Thoracic aorta (tissue), 2 donors: ENCODE results near the gene IGFBP6. TPM values are rescaled to one million over a fixed set of nuclear protein-coding genes. Genes with fewer than 3 reads are reported as not detected.

Experiments used
- ATAC-seq: fragments of 150-250 bp; one replicate; pipeline ENCODE4 v1.8.0; 2017; ENCODE audit warnings: low read depth; ENCODE audit not compliant: insufficient number of reproducible peaks, low FRiP score
- DNase-seq: peaks from one replicate; pipeline ENCODE4 v3.0.0-alpha.2; 2020; ENCODE audit warnings: low spot score
- H3K27ac ChIP-seq, 2 donors: fragments of 200-600 bp; sonication (generic); 1 replicate in 1 of 2; 2 replicates in 1 of 2; pipeline ENCODE4 v1.5.1; 2016; ENCODE audit warnings: mild to moderate bottlenecking in 2 of 2, moderate library complexity in 2 of 2
- H3K27me3 ChIP-seq: fragments of 200-600 bp; sonication (generic); replicated peaks from 2 replicates; pipeline ENCODE4 v1.6.0; 2016; ENCODE audit warnings: mild to moderate bottlenecking; ENCODE audit not compliant: insufficient read depth
- H3K36me3 ChIP-seq: fragments of 200-600 bp; sonication (generic); one replicate; pipeline ENCODE4 v1.5.1; 2016
- H3K4me1 ChIP-seq, 2 donors: fragments of 200-600 bp; sonication (generic); 1 replicate in 1 of 2; 2 replicates in 1 of 2; pipeline versions ENCODE4 v1.5.1 to v1.6.0; 2016; ENCODE audit warnings: low read depth in 2 of 2, mild to moderate bottlenecking in 1 of 2; ENCODE audit not compliant: control insufficient read depth in 1 of 2
- H3K4me3 ChIP-seq: fragments of 200-600 bp; sonication (generic); 2 replicates; pipeline ENCODE4 v1.5.1; 2016; ENCODE audit warnings: mild to moderate bottlenecking
- H3K9me3 ChIP-seq: fragments of 200-600 bp; sonication (generic); 2 replicates; pipeline ENCODE4 v1.5.1; 2016
- CTCF ChIP-seq: fragments of 200-600 bp; sonication (generic); IDR thresholded peaks from one replicate; pipeline ENCODE4 v1.5.1; 2019; ENCODE audit warnings: antibody characterized with exemption
- total RNA-seq, 2 donors: library from RNA; depleted of rRNA; stranded (reverse); fragments of >200 nt; gene quantifications; one replicate each; pipeline versions ENCODE4 v1.1.0 to v1.2.3, GENCODE V29; 2016

Gene IGFBP6, protein sequence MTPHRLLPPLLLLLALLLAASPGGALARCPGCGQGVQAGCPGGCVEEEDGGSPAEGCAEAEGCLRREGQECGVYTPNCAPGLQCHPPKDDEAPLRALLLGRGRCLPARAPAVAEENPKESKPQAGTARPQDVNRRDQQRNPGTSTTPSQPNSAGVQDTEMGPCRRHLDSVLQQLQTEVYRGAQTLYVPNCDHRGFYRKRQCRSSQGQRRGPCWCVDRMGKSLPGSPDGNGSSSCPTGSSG
- 1,000 to 10,000 TPM; 1,999 to 2,150 TPM for total RNA-seq

DNA sequence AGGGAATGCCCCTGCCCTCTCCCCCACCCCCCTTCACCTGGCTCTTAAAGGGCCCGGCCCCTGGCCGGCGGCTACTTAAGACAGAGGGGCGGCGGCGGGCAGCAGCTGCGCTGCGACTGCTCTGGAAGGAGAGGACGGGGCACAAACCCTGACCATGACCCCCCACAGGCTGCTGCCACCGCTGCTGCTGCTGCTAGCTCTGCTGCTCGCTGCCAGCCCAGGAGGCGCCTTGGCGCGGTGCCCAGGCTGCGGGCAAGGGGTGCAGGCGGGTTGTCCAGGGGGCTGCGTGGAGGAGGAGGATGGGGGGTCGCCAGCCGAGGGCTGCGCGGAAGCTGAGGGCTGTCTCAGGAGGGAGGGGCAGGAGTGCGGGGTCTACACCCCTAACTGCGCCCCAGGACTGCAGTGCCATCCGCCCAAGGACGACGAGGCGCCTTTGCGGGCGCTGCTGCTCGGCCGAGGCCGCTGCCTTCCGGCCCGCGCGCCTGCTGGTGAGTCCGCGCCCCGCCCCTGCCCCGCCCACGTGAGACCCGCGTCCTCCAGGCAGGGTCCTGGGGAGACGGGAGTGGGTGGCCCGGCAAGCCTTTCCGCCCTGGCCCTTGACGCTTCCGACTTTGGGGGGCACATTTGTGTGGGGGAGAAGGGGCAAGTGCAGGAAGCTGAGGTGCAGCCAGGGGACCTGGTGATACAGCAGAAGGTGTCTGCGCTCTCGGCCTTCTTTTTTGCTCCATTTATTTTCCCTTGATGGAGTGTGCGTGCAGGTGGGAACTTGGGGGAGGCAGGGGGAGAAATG is at the start of gene IGFBP6:
TSS of gene IGFBP6 (plus strand) at position 104 of the 790 bp plus-strand sequence. CDS start at position 155, 51 bp downstream.
- Histone ChIP-seq H3K4me3 (peak within 1 kb of the TSS; percentile 92), H3K9me3 (no peaks in the 10 kb centered on the region), H3K27me3 (no peaks in the 10 kb centered on the region), H3K4me1 (peaks cover 10 to 53% of the 10 kb centered on the region in 2 donors), H3K36me3 (peaks cover 15% of the 10 kb centered on the region), H3K27ac (peak within 1 kb of the TSS; percentile 94 to 98)
- no peak for DNase-seq
- ATAC-seq = peak; percentile 27
- peak; percentile 23 for TF ChIP-seq CTCF

GRCh38 chr12:53048033-53048779 is 49.3 kb upstream of the IGFBP6 start:
- Histone ChIP-seq H3K27ac (peak overlapping the region; percentile 95 to 100), H3K9me3 (no peaks in the 10 kb centered on the region), H3K36me3 (peaks cover 5% of the 10 kb centered on the region), H3K4me1 (peaks cover 37 to 72% of the 10 kb centered on the region in 2 donors), H3K27me3 (no peaks in the 10 kb centered on the region), H3K4me3 (peak overlapping the region; percentile 78)
- DNase-seq (no peak), ATAC-seq (no peak)
- TF ChIP-seq CTCF = no peak

DNA sequence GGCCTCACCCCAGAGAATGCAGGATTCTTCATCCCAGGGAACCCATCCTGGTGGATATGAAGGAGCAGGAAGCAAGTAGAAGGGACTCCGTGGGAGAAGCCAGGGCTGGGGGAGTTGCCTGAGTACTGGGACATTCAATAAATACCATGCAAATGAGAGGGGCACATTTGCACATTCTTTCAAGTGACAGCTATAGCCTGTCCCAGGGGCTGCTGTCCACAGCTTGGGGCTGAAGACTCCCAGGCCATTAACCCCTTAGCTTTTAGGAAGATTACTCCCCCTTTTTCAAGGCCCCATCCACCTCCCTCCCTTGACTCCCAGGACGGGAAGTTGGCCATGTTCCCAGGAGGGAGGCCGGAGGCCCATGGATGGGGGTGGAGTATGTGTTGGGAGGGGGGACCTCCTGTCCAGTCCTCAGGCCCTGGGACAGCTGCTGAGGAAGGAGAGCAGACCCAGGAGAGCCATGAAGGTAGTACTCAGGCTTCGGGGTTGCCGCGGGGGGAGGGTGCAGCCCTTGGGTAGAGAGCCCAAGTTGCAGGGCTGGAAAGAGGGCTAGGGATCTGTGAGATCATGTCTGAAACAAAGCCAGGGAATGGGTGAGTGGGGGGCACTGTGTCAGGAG is 48.6 kb upstream of the IGFBP6 start:
- H3K27me3 ChIP-seq = no peaks in the 10 kb centered on the region
- no peak for DNase-seq
- H3K36me3 ChIP-seq = peaks cover 5% of the 10 kb centered on the region
- no peaks in the 10 kb centered on the region for H3K9me3 ChIP-seq
- no peak for TF ChIP-seq CTCF
- ATAC-seq = no peak
- H3K4me1 ChIP-seq = peaks cover 42 to 72% of the 10 kb centered on the region in 2 donors
- peak overlapping the region; percentile 78 for H3K4me3 ChIP-seq
- H3K27ac ChIP-seq = peak overlapping the region; percentile 95 to 100

DNA sequence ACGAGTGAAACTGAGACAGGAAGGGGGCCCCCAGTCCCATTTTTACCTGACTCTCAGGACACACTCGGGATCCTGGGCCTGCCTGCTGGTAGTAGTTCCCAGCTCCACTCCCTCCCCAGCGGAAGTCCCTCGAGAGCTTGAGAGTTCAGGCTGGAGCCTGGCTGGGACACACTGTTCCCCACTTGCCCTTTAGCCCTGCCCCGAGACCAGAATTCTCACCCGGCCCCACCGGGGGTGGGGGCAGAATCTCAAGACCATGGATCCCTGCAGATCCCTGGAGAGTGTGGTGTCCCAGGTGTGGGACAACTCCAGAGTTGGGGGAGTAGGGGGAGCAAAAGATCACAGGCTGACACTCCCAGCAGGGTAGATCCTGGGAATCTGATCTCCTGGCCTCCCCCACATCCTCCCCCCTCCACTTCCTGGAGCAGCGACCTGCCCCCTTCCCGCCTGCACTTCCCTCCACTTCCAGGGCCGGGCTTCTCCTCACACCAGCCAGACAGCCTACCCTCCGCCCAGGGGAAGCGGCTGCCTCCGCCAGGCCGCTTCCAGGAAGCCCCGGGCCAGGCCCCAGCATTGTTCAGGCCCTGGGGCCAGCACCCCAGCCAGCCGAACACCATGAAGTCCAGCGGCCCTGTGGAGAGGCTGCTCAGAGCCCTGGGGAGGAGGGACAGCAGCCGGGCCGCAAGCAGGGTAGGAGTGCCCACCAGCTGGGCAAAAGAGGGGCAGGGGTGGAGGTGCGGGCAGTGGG is 47.7 kb upstream of the IGFBP6 start, which contains the start of gene TNS2:
TSS of gene TNS2 (plus strand) at position 495 of the 748 bp plus-strand sequence. CDS start at position 616, 121 bp downstream.
- ATAC-seq = no peak
- peaks cover 36 to 66% of the 10 kb centered on the region in 2 donors for H3K4me1 ChIP-seq

More for the DNA sequence above, 47.7 kb upstream of the IGFBP6 start, which contains the start of gene TNS2:
- H3K27ac ChIP-seq = peak within 1 kb of the TSS; percentile 95 to 100
- H3K36me3 ChIP-seq = peaks cover 5% of the 10 kb centered on the region
- H3K9me3 ChIP-seq = no peaks in the 10 kb centered on the region
- no peak for TF ChIP-seq CTCF
- H3K27me3 ChIP-seq = no peaks in the 10 kb centered on the region
- DNase-seq = no peak
- peak within 1 kb of the TSS; percentile 78 for H3K4me3 ChIP-seq
